ENCODE data around the gene CHMP1A.

- TF ChIP-seq EZH2 (IDR thresholded peaks at IDR 0.05) (no peak), POLR2AphosphoS5 (IDR thresholded peaks at IDR 0.05; ENCODE audit: borderline replicate concordance, low read depth, low read length) (no peak)
Observed at GRCh38 chr16:89601906-89602272, 55.6 kb downstream of the CHMP1A start.

Data from SK-N-MC (cell line).